Activated T-helper 2 cell treated with anti-CD3 and anti-CD28 coated beads, Interferon-gamma antibody, Interleukin-2, Interleukin-4, amounts not matched to agents 10 μg/mL and 5 μg/mL and 100 μg/mL, durations not matched to agents 14 hours and 24 hours and 36 hours (primary cell): ENCODE measurements around the gene MYL4. TPM values are rescaled to one million over a fixed set of nuclear protein-coding genes. Genes with fewer than 3 reads are reported as not detected.
"Not testable (repeated sequence)": the region's sequence is repeated elsewhere in the genome, so short reads cannot be mapped to it uniquely, and the experiment has no call there.

Experiments used
- DNase-seq: peaks from one replicate; pipeline ENCODE4 v3.0.0; 2021; ENCODE audit warnings: low spot score
- H3K27ac Mint-ChIP-seq: one replicate; pipeline ENCODE4 v1.8.0; 2021; ENCODE audit warnings: mixed read lengths
- H3K27me3 Mint-ChIP-seq: one replicate; pipeline ENCODE4 v1.8.0; 2021; ENCODE audit warnings: low read depth, mixed read lengths
- H3K36me3 Mint-ChIP-seq: one replicate; pipeline ENCODE4 v1.8.0; 2021; ENCODE audit warnings: low read depth, mixed read lengths
- H3K4me1 Mint-ChIP-seq: one replicate; pipeline ENCODE4 v1.8.0; 2021; ENCODE audit warnings: low read depth, mixed read lengths
- H3K4me3 Mint-ChIP-seq: one replicate; pipeline ENCODE4 v1.8.0; 2021; ENCODE audit warnings: low read depth, mild to moderate bottlenecking, moderate library complexity, mixed read lengths
- H3K9me3 Mint-ChIP-seq: one replicate; pipeline ENCODE4 v1.8.0; 2021; ENCODE audit warnings: mixed read lengths
- intact Hi-C: fragments of 100-400 bp; cut with micrococcal nuclease; formaldehyde crosslinking; loops from one replicate; pipeline ENCODE4 v1.15.1; 2023
- total RNA-seq: library from RNA; stranded (reverse); gene quantifications from 2 replicates; pipeline ENCODE4 v1.2.3, GENCODE V29; 2022

The MYL4 gene
- not detected in 2 replicates for total RNA-seq

GRCh38 chr17:47208744-47209488 is at the start of gene MYL4:
MYL4 (plus strand) TSS chr17:47209348; CDS start chr17:47209423, 75 bp downstream.
- intact Hi-C loops, result no loop called here
- Mint-ChIP-seq H3K27ac (no peak within 1 kb of the TSS), H3K4me3 (no peak within 1 kb of the TSS), H3K9me3 (no peaks in the 10 kb centered on the region), H3K27me3 (peaks cover 15% of the 10 kb centered on the region), H3K4me1 (peaks cover 27% of the 10 kb centered on the region), H3K36me3 (no peaks in the 10 kb centered on the region)
- DNase-seq, result no peak

GRCh38 chr17:47162013-47162622 is 47.0 kb upstream of the MYL4 start:
- H3K4me3 Mint-ChIP-seq, result peak overlapping the region; percentile 34
- no peaks in the 10 kb centered on the region for H3K27me3 Mint-ChIP-seq
- peaks cover 56% of the 10 kb centered on the region for H3K36me3 Mint-ChIP-seq
- DNase-seq, result no peak
- H3K27ac Mint-ChIP-seq, result peak overlapping the region; percentile 53
- intact Hi-C loops, result no loop called here
- H3K9me3 Mint-ChIP-seq, result no peaks in the 10 kb centered on the region
- peaks cover 17% of the 10 kb centered on the region for H3K4me1 Mint-ChIP-seq

GRCh38 chr17:47164263-47164662 is 44.9 kb upstream of the MYL4 start:
- Mint-ChIP-seq H3K27me3 (no peaks in the 10 kb centered on the region), H3K9me3 (no peaks in the 10 kb centered on the region), H3K36me3 (peaks cover 65% of the 10 kb centered on the region), H3K4me1 (peaks cover 17% of the 10 kb centered on the region), H3K27ac (no peak overlapping the region), H3K4me3 (no peak overlapping the region)
- no peak for DNase-seq
- intact Hi-C loops, result no loop called here

- no peak overlapping the region for H3K27ac Mint-ChIP-seq
- H3K36me3 Mint-ChIP-seq, result peaks cover 67% of the 10 kb centered on the region
- peaks cover 22% of the 10 kb centered on the region for H3K4me1 Mint-ChIP-seq
- no peaks in the 10 kb centered on the region for H3K9me3 Mint-ChIP-seq
- intact Hi-C loops, result no loop called here
- H3K27me3 Mint-ChIP-seq, result no peaks in the 10 kb centered on the region
- no peak for DNase-seq
- no peak overlapping the region for H3K4me3 Mint-ChIP-seq
Observed at GRCh38 chr17:47165137-47165536, 44.0 kb upstream of the MYL4 start.

- not testable (repeated sequence) for H3K27me3 Mint-ChIP-seq, H3K27ac Mint-ChIP-seq, DNase-seq
Observed at GRCh38 chr17:47166854-47167253, 42.3 kb upstream of the MYL4 start.

GRCh38 chr17:47168896-47169295 is 40.3 kb upstream of the MYL4 start:
- H3K4me3 Mint-ChIP-seq, intact Hi-C loops, H3K27me3 Mint-ChIP-seq, H3K9me3 Mint-ChIP-seq, DNase-seq, H3K27ac Mint-ChIP-seq: not testable (repeated sequence)
- H3K36me3 Mint-ChIP-seq, result peaks cover 65% of the 10 kb centered on the region
- peaks cover 22% of the 10 kb centered on the region for H3K4me1 Mint-ChIP-seq

More at GRCh38 chr17:47166854-47167253, 42.3 kb upstream of the MYL4 start:
- peaks cover 25% of the 10 kb centered on the region for H3K4me1 Mint-ChIP-seq
- peaks cover 70% of the 10 kb centered on the region for H3K36me3 Mint-ChIP-seq
- H3K9me3 Mint-ChIP-seq, intact Hi-C loops, H3K4me3 Mint-ChIP-seq: not testable (repeated sequence)

GRCh38 chr17:47170710-47171109 is 38.4 kb upstream of the MYL4 start:
- Mint-ChIP-seq H3K4me1 (peaks cover 24% of the 10 kb centered on the region), H3K27me3 (no peaks in the 10 kb centered on the region), H3K9me3 (no peaks in the 10 kb centered on the region), H3K27ac (no peak overlapping the region), H3K4me3 (no peak overlapping the region), H3K36me3 (peaks cover 67% of the 10 kb centered on the region)
- intact Hi-C loops, result no loop called here
- no peak for DNase-seq

GRCh38 chr17:47172696-47173565 is 36.2 kb upstream of the MYL4 start:
- DNase-seq, result no peak
- Mint-ChIP-seq H3K27ac (peak overlapping the region; percentile 9), H3K36me3 (peaks cover 61% of the 10 kb centered on the region), H3K4me3 (no peak overlapping the region), H3K27me3 (no peaks in the 10 kb centered on the region), H3K4me1 (peaks cover 32% of the 10 kb centered on the region), H3K9me3 (no peaks in the 10 kb centered on the region)
- intact Hi-C loops, result no loop called here

- Mint-ChIP-seq H3K36me3 (peaks cover 54% of the 10 kb centered on the region), H3K4me1 (peaks cover 30% of the 10 kb centered on the region)
- H3K4me3 Mint-ChIP-seq, H3K27me3 Mint-ChIP-seq, intact Hi-C loops, H3K27ac Mint-ChIP-seq, DNase-seq, H3K9me3 Mint-ChIP-seq: not testable (repeated sequence)
Observed at GRCh38 chr17:47174823-47175222, 34.3 kb upstream of the MYL4 start.

- no peaks in the 10 kb centered on the region for H3K9me3 Mint-ChIP-seq
- H3K4me1 Mint-ChIP-seq, result peaks cover 29% of the 10 kb centered on the region
- H3K27me3 Mint-ChIP-seq, result no peaks in the 10 kb centered on the region
- intact Hi-C loops, result no loop called here
- no peak overlapping the region for H3K27ac Mint-ChIP-seq
- H3K36me3 Mint-ChIP-seq, result peaks cover 46% of the 10 kb centered on the region
- no peak for DNase-seq
- no peak overlapping the region for H3K4me3 Mint-ChIP-seq
Observed at GRCh38 chr17:47176389-47176826, 32.7 kb upstream of the MYL4 start.

- H3K27ac Mint-ChIP-seq, result no peak overlapping the region
- no peak overlapping the region for H3K4me3 Mint-ChIP-seq
- H3K4me1 Mint-ChIP-seq, result peaks cover 34% of the 10 kb centered on the region
- H3K27me3 Mint-ChIP-seq, result no peaks in the 10 kb centered on the region
- intact Hi-C loops, result no loop called here
- H3K36me3 Mint-ChIP-seq, result peaks cover 48% of the 10 kb centered on the region
- no peaks in the 10 kb centered on the region for H3K9me3 Mint-ChIP-seq
- no peak for DNase-seq
Observed at GRCh38 chr17:47177261-47177660, 31.9 kb upstream of the MYL4 start.

GRCh38 chr17:47179141-47179540 is 30.0 kb upstream of the MYL4 start:
- Mint-ChIP-seq H3K9me3 (no peaks in the 10 kb centered on the region), H3K27ac (no peak overlapping the region), H3K36me3 (peaks cover 44% of the 10 kb centered on the region), H3K4me1 (peaks cover 37% of the 10 kb centered on the region), H3K4me3 (no peak overlapping the region), H3K27me3 (no peaks in the 10 kb centered on the region)
- DNase-seq, result no peak
- intact Hi-C loops, result no loop called here
